Brain microvascular endothelial cell (primary cell): ENCODE measurements around the gene ELL2.

Source experiments
- DNase-seq: peaks from one replicate; pipeline ENCODE4 v3.0.0-alpha.2; 2020
- H3K27ac ChIP-seq: fragments of 250-450 bp; sonication (Bioruptor Pico); 2 replicates; pipeline ENCODE4 v1.5.1; 2020; ENCODE audit warnings: mild to moderate bottlenecking, moderate library complexity
- H3K27me3 ChIP-seq: fragments of 250-450 bp; sonication (Bioruptor Pico); replicated peaks from 2 replicates; pipeline ENCODE4 v1.5.1; 2020; ENCODE audit warnings: mild to moderate bottlenecking
- H3K36me3 ChIP-seq: fragments of 250-450 bp; sonication (Bioruptor Pico); replicated peaks from 2 replicates; pipeline ENCODE4 v1.5.1; 2020; ENCODE audit warnings: mild to moderate bottlenecking
- H3K4me3 ChIP-seq: 2 replicates; pipeline ENCODE4 v1.5.1; 2011; ENCODE audit warnings: low read depth, mild to moderate bottlenecking, control low read depth, low read length, moderate library complexity
- CTCF ChIP-seq: IDR thresholded peaks from 2 replicates; pipeline ENCODE4 v1.5.1; 2011; ENCODE audit warnings: low read depth, mild to moderate bottlenecking, moderate library complexity, low read length, control low read depth, inconsistent platforms; ENCODE audit errors: missing control alignments
- in situ Hi-C: cut with HindIII; loops from 2 replicates; pipeline ENCODE4 v1.10.0; 2017; ENCODE audit warnings: low sequenced_read_pairs, low pct_ligation_motif_present

The ELL2 gene

DNA sequence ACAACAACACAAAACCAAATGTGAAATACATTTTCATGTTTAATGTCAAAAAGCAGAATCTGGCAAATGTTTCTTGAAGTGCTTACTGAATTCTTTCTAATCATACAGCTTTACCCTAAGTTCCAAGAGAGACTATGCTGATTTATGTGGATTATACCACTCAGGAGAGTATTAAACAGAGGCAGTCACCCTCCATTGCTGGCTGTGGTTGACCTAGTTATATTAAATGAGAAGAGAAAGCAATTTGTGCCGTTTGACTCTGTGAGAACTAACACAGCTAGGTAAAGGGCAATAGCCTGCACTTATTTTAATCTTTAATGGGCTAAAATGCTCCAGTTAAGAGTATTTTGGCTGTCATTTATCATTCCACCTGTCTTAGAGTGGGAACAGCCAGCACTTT lies 62.6 kb downstream of the ELL2 start:
- in situ Hi-C loops = no loop called here
- no peak for TF ChIP-seq CTCF
- H3K36me3 ChIP-seq = peaks cover 41% of the 10 kb centered on the region
- no peak for DNase-seq
- H3K27me3 ChIP-seq = no peaks in the 10 kb centered on the region
- H3K27ac ChIP-seq = no peak overlapping the region
- no peak overlapping the region for H3K4me3 ChIP-seq

- H3K4me3 ChIP-seq = no peak overlapping the region
- in situ Hi-C loops = no loop called here
- no peaks in the 10 kb centered on the region for H3K27me3 ChIP-seq
- no peak overlapping the region for H3K27ac ChIP-seq
- H3K36me3 ChIP-seq = peaks cover 56% of the 10 kb centered on the region
- no peak for TF ChIP-seq CTCF
- no peak for DNase-seq
Measured at GRCh38 chr5:95895771-95896170, 65.9 kb downstream of the ELL2 start.

- in situ Hi-C loops = no loop called here
- no peak overlapping the region for H3K4me3 ChIP-seq
- H3K27ac ChIP-seq = no peak overlapping the region
- peaks cover 57% of the 10 kb centered on the region for H3K36me3 ChIP-seq
- DNase-seq = no peak
- H3K27me3 ChIP-seq = no peaks in the 10 kb centered on the region
- no peak for TF ChIP-seq CTCF
Measured at GRCh38 chr5:95895251-95895650, 66.4 kb downstream of the ELL2 start.

DNA sequence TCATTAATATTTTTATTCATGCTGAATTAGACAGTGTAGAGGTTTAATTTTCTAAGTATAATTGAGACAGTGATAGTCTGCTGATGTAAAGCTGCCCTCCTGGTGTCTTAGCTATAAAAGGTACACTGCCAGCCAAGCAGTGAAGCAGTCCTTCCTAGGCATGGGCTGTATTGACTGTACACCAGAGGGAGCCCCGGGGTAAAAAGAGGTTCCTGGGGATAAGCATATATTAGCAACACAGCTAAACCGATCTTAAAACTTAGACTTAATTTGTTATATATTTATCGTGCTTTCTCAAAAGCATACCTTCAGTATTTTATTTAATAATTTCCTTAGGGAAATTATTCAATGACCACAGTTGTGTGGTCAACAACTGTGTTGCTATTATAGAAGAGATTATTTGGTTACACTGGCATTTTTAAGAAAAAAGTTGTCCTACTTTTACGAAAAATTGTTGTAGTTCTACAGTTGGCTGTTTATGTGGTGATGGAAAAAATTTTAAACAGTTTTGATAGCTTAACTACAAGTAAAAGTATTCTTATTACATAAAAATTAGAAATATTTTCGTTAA lies 68.8 kb downstream of the ELL2 start:
- Histone ChIP-seq H3K36me3 (peaks cover 46% of the 10 kb centered on the region), H3K27ac (no peak overlapping the region), H3K4me3 (no peak overlapping the region), H3K27me3 (no peaks in the 10 kb centered on the region)
- TF ChIP-seq CTCF = peak; percentile 77
- DNase-seq = peak; percentile 53
- in situ Hi-C loops = no loop called here

- Histone ChIP-seq H3K4me3 (no peak overlapping the region), H3K27ac (no peak overlapping the region), H3K27me3 (no peaks in the 10 kb centered on the region), H3K36me3 (peaks cover 42% of the 10 kb centered on the region)
- no peak for DNase-seq
- no peak for TF ChIP-seq CTCF
- in situ Hi-C loops = no loop called here
Measured at GRCh38 chr5:95891499-95891898, 70.2 kb downstream of the ELL2 start.

DNA sequence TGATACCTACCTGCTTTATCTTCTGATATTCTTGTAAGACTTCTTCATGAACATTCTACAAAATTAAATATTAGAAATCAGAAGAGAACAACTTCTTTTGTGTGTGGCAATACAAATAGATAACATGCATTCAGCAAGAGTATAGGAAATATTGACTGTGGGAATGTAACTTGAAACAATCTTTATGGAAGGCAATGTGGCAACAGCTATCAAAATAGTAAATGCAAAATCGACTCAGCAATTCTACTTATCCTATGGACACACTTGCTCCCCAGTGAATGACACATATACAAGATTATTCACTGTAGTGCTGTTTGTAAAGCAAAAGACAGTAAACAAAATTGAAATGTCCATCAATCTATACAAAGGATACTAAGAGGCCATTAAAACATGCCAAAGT lies 72.6 kb downstream of the ELL2 start:
- peaks cover 32% of the 10 kb centered on the region for H3K36me3 ChIP-seq
- in situ Hi-C loops = no loop called here

More for the DNA sequence above, 72.6 kb downstream of the ELL2 start:
- DNase-seq = no peak
- Histone ChIP-seq H3K27ac (no peak overlapping the region), H3K4me3 (no peak overlapping the region), H3K27me3 (no peaks in the 10 kb centered on the region)
- TF ChIP-seq CTCF = no peak
